ENCODE measurements around the gene TMEM174.
"Not testable (repeated sequence)": the region's sequence is repeated elsewhere in the genome, so short reads cannot be mapped to it uniquely, and the experiment has no call there.

DNA sequence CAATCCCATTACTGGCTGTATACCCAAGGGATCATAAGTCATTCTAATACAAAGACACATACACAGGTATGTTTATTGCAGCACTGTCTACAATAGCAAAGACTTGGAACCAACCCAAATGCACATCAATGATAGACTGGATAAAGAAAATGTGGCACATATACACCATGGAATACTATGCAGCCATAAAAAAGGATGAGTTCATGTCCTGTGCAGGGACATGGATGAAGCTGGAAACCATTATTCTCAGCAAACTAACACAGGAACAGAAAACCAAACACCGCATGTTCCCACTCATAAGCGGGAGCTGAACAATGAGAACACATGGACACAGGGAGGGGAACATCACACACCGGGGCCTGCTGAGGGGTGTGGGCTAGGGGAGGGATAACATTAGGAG, 39.7 kb downstream of the TMEM174 start:
- TF ChIP-seq ZBTB33 (IDR thresholded peaks at IDR 0.05); EGR1 (IDR thresholded peaks at IDR 0.05; ENCODE audit: low read depth in 2 of 2): not testable (repeated sequence)
- TF ChIP-seq, protein P1, sequence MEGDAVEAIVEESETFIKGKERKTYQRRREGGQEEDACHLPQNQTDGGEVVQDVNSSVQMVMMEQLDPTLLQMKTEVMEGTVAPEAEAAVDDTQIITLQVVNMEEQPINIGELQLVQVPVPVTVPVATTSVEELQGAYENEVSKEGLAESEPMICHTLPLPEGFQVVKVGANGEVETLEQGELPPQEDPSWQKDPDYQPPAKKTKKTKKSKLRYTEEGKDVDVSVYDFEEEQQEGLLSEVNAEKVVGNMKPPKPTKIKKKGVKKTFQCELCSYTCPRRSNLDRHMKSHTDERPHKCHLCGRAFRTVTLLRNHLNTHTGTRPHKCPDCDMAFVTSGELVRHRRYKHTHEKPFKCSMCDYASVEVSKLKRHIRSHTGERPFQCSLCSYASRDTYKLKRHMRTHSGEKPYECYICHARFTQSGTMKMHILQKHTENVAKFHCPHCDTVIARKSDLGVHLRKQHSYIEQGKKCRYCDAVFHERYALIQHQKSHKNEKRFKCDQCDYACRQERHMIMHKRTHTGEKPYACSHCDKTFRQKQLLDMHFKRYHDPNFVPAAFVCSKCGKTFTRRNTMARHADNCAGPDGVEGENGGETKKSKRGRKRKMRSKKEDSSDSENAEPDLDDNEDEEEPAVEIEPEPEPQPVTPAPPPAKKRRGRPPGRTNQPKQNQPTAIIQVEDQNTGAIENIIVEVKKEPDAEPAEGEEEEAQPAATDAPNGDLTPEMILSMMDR (IDR thresholded peaks at IDR 0.05; ENCODE audit: low read depth, low read length, missing input control) = not testable (repeated sequence)
